Heart right ventricle (tissue), 16 donors: Measurements from ENCODE around the gene FRAT2. TPM values are rescaled to one million over a fixed set of nuclear protein-coding genes. Genes with fewer than 3 reads are reported as not detected.
A peak's percentile ranks its signal among the peaks of the same experiment; 100 is the strongest.

Source experiments
- ATAC-seq, 8 donors: fragments of 200-7000 bp; cut with Tn5 transposase; one replicate each; pipeline ENCODE4 v1.9.1; 2020; ENCODE audit warnings: mild to moderate bottlenecking in 8 of 8, moderate library complexity in 8 of 8, moderate number of reproducible peaks in 1 of 8
- DNase-seq, 2 donors: peaks; one replicate each; pipeline ENCODE4 v3.0.0-alpha.2; 2020
- H3K27ac ChIP-seq, 10 donors: fragments of 200-600 bp; sonication (generic) in 2 of 10; one replicate each; pipeline versions ENCODE4 v1.5.0 to v1.8.0; 2020 to 2022; ENCODE audit warnings: mild to moderate bottlenecking in 3 of 10
- H3K27me3 ChIP-seq, 7 donors: fragments of 200-600 bp; one replicate each; pipeline ENCODE4 v1.8.0; 2021 to 2022; ENCODE audit warnings: mild to moderate bottlenecking in 2 of 7
- H3K36me3 ChIP-seq, 9 donors: fragments of 200-600 bp; sonication (generic) in 1 of 9; one replicate each; pipeline versions ENCODE4 v1.5.0 to v1.8.0; 2020 to 2022; ENCODE audit warnings: mild to moderate bottlenecking in 2 of 9
- H3K4me1 ChIP-seq, 9 donors: fragments of 200-600 bp; sonication (generic) in 1 of 9; one replicate each; pipeline versions ENCODE4 v1.5.0 to v1.8.0; 2020 to 2022; ENCODE audit warnings: mild to moderate bottlenecking in 4 of 9
- H3K4me3 ChIP-seq, 10 donors: fragments of 200-600 bp; sonication (generic) in 2 of 10; one replicate each; pipeline versions ENCODE4 v1.5.0 to v1.8.0; 2020 to 2022; ENCODE audit warnings: mild to moderate bottlenecking in 7 of 10, moderate library complexity in 2 of 10
- H3K9me3 ChIP-seq, 11 donors: fragments of 200-600 bp in 10 of 11; sonication (generic) in 2 of 11; one replicate each; pipeline versions ENCODE4 v1.5.0 to v1.8.0; 2013 to 2022; ENCODE audit warnings: mild to moderate bottlenecking in 2 of 11, control low read depth in 1 of 11, moderate library complexity in 1 of 11
- WGBS, 2 donors: extraction: QIAGEN DNeasy Blood & Tissue Kit; methylation state at CpG; one replicate each; pipeline ENCODE4 v1.1.7; 2013; ENCODE audit warnings: inconsistent platforms in 1 of 2; 5-methylcytosine and 5-hydroxymethylcytosine counted together
- intact Hi-C, 10 donors: fragments of 100-400 bp; cut with DNase I; formaldehyde crosslinking; loops; one replicate each; pipeline versions ENCODE4 v1.11.1 to v1.14.2; 2022
- long read RNA-seq, 3 donors: library from polyadenylated mRNA; unstranded; transcript quantifications; one replicate each; pipeline ENCODE4 v2.0.0, GENCODE V29; 2020 to 2021
- polyA plus RNA-seq, 2 donors: library from polyadenylated mRNA; stranded (reverse); fragments of 200-250 nt; gene quantifications; one replicate each; pipeline ENCODE4 v1.2.3, GENCODE V29; 2013
- total RNA-seq, 10 donors: library from RNA; stranded (reverse); fragmentation: NEBNext Ultra II Directional in 3 of 10; extraction: Animal tissue kit (Norgen Biotek cat#: 25700) in 3 of 10; gene quantifications; one replicate each; pipeline versions ENCODE4 v1.2.1 to v1.2.4, GENCODE V29; 2021 to 2023
- TF ChIP-seq, protein P1 (sequence below), 9 donors: fragments of 200-600 bp; sonication (generic) in 2 of 9; IDR thresholded peaks; one replicate each; pipeline versions ENCODE4 v1.5.0 to v1.8.0; 2021 to 2022; ENCODE audit warnings: antibody characterized with exemption in 9 of 9, mild to moderate bottlenecking in 5 of 9, moderate library complexity in 1 of 9
- donor health status: Arrhythmogenic right ventricular cardiomyopathy.
- donor health status: ischemic (EF 13 %, LVEDD 7.1; RV severe dilation, severe dysfunction).
- donor health status: healthy with polysubstance abuse.
- donor health status: DM: no; HTN: yes; CAD: no.
- donor health status: DM: no; HTN: no; CAD: no.
- donor health status: ischemic (EF 25% LVEDD 6.9; RV normal size, moderate dysfunction).
- donor health status: ischemic (EF 25% LVEDD 5.7; RV mildly dilated, moderate dysfunction).
- donor health status: healthy.
- donor health status: DM: yes; HTN: yes; CAD: no.
- donor health status: Ischemic cardiomyopathy.
- donor health status: ischemic (EF 35%, LVEDD 5.7; RV mildly dilated, moderate dysfunction).
- donor health status: nonischemic (EF 11% LVEDD 7.7; RV severe dilation, severe dysfunction).
- donor health status: DM: yes; HTN: yes; CAD: no.
- donor health status: PGD.
- donor health status: ischemic (EF 29% LVEDD 5.4; RV normal size, mild dysfunction).
- donor health status: nonischemic (EF 23%, LVEDD 6.1; RV moderate dilation, normal function).

Gene FRAT2, protein sequence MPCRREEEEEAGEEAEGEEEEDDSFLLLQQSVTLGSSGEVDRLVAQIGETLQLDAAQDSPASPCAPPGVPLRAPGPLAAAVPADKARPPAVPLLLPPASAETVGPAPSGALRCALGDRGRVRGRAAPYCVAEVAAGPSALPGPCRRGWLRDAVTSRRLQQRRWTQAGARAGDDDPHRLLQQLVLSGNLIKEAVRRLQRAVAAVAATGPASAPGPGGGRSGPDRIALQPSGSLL
- 10 to 100 TPM in 1 of 10 donors, 1 to 10 TPM in 9; 3.9 to 11.0 (median 5.8) TPM for total RNA-seq
- 1 to 10 TPM; 2.9 to 4.5 TPM for polyA plus RNA-seq
- long read RNA-seq, donor 1, transcript FRAT2-201 (1 exons, 2,213 nt) = major isoform, 58 of 58 reads
- long read RNA-seq, donor 1, partial matches to known transcripts = 0 of 58 reads
- long read RNA-seq, donor 1, other reads (novel, unspliced or antisense) = 0 of 58 reads
- long read RNA-seq, donor 2, transcript FRAT2-201 (1 exons, 2,213 nt) = major isoform, 38 of 38 reads
- long read RNA-seq, donor 2, partial matches to known transcripts = 0 of 38 reads
- long read RNA-seq, donor 2, other reads (novel, unspliced or antisense) = 0 of 38 reads
- long read RNA-seq, donor 3, transcript FRAT2-201 (1 exons, 2,213 nt) = major isoform, 18 of 18 reads
- long read RNA-seq, donor 3, partial matches to known transcripts = 0 of 18 reads
- long read RNA-seq, donor 3, other reads (novel, unspliced or antisense) = 0 of 18 reads

DNA sequence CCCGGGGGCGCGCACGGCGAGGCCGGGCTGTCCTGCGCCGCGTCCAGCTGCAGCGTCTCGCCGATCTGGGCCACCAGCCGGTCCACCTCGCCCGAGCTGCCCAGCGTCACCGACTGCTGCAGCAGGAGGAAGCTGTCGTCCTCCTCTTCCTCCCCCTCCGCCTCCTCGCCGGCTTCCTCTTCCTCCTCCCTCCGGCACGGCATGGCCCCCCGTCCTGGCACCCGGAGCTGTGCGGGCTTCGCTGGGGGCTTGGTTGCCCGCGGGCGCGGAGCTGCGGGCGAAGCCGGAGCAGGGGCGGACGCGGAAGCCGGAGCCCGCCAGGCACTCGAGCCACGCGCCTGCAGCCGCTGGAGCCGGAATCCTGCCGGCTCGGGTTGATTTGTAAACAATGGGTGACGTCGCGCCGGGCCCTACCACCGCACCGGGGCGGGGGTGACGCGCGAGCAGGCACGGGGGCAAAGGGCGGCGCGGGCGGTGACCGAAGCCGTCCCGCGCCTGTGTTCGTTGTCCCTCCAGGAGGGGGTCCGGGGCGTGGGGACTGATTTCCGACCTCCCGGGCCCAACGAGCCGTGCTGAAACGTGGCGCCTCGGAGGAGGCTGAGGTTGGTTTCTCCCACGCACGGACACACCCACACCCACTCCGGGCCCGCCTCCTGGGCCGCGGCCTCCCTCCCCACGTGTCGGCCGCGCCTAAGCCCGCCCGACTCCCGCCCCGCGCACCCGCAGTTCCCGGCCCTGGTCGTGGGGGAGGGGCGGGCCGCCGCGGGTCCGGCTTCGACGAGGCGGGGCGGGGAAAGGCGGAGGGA lies at the start of gene FRAT2:
FRAT2 (minus strand) TSS at position 360 of the 806 bp plus-strand sequence; CDS start at position 203, 157 bp downstream.
- H3K9me3 ChIP-seq = no peaks in the 10 kb centered on the region
- H3K4me1 ChIP-seq = peaks cover 3 to 74% (median 59%) of the 10 kb centered on the region in 9 donors
- peaks cover 0 to 20% (median 0%) of the 10 kb centered on the region in 9 donors for H3K36me3 ChIP-seq
- no peaks in the 10 kb centered on the region for H3K27me3 ChIP-seq
- WGBS, 2 donors = 0 to 1% methylated on average over 89 to 103 of the region's 103 CpGs
- DNase-seq (peak; percentile 91 to 92), ATAC-seq (peak; percentile 96 to 98 (median 97))
- H3K27ac ChIP-seq = peak within 1 kb of the TSS; percentile 92 to 100 (median 95)
- intact Hi-C loops = loop anchor here in 7 of 10 donors (2.0 to 10.0 kb wide), 6 partner anchors 14 to 68 kb away; partner anchors contain the start of genes ARHGAP19 (in 4 of the 7) and RRP12 (in 1 of the 7)
- H3K4me3 ChIP-seq = peak within 1 kb of the TSS; percentile 62 to 95 (median 78)
- TF ChIP-seq, protein P1, sequence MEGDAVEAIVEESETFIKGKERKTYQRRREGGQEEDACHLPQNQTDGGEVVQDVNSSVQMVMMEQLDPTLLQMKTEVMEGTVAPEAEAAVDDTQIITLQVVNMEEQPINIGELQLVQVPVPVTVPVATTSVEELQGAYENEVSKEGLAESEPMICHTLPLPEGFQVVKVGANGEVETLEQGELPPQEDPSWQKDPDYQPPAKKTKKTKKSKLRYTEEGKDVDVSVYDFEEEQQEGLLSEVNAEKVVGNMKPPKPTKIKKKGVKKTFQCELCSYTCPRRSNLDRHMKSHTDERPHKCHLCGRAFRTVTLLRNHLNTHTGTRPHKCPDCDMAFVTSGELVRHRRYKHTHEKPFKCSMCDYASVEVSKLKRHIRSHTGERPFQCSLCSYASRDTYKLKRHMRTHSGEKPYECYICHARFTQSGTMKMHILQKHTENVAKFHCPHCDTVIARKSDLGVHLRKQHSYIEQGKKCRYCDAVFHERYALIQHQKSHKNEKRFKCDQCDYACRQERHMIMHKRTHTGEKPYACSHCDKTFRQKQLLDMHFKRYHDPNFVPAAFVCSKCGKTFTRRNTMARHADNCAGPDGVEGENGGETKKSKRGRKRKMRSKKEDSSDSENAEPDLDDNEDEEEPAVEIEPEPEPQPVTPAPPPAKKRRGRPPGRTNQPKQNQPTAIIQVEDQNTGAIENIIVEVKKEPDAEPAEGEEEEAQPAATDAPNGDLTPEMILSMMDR (IDR thresholded peaks at IDR 0.05) = no peak

DNA sequence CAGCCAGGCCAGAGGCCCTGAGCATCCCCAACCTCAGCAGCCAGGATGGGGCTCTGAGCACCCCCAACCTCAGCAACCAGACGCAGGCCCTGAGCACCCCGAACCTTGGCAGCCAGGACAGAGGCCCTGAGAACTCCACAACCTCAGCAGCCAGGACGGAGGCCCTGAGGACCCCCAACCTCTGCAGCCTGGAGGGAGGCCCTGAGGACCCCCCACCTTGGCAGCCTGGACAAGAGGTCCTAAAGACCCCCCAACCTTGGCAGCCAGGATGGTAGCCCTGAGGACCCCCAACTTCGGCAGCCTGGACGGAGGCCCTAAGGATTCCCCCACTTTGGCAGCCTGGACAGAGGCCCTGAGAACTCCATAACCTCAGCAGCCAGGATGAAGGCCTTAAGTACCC lies 49.6 kb upstream of the FRAT2 start:
- no peak overlapping the region for H3K27ac ChIP-seq
- TF ChIP-seq, protein P1 (IDR thresholded peaks at IDR 0.05) = no peak
- no peaks in the 10 kb centered on the region for H3K9me3 ChIP-seq
- ATAC-seq = no peak
- H3K4me1 ChIP-seq = peaks cover 0 to 11% (median 0%) of the 10 kb centered on the region in 9 donors
- WGBS, 2 donors = 93 to 100% methylated on average over 5 of the region's 5 CpGs
- intact Hi-C loops = no loop called here
- H3K4me3 ChIP-seq = no peak overlapping the region
- H3K36me3 ChIP-seq = peaks cover 0 to 93% (median 18%) of the 10 kb centered on the region in 9 donors
- H3K27me3 ChIP-seq = no peaks in the 10 kb centered on the region
- no peak for DNase-seq

DNA sequence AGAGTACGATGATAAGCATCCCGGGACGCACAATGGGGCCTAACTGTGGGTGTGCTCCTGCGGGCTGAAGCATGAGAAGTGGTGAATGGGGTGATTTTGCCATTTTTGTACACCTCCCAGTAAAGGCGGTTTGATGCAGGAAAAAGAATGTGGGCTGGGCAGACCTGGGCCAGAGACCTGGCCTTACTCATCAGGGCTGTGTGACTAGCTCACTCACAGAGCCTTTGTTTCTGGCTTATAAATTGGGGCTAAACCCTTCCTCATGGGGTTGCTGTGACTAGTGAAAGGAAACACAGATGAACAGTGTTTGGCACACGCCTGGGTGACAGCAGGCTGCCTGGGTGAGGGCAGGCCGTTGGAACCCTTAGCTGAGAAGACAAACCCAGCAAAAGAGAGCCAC lies 48.6 kb upstream of the FRAT2 start:
- WGBS, 2 donors = 93 to 95% methylated on average over 7 of the region's 7 CpGs
- Histone ChIP-seq H3K4me3 (no peak overlapping the region), H3K27ac (no peak overlapping the region), H3K9me3 (no peaks in the 10 kb centered on the region), H3K36me3 (peaks cover 0 to 94% (median 19%) of the 10 kb centered on the region in 9 donors), H3K27me3 (no peaks in the 10 kb centered on the region), H3K4me1 (peaks cover 0 to 11% (median 0%) of the 10 kb centered on the region in 9 donors)
- TF ChIP-seq, protein P1 (IDR thresholded peaks at IDR 0.05) = no peak
- ATAC-seq = no peak
- no peak for DNase-seq
- intact Hi-C loops = no loop called here

DNA sequence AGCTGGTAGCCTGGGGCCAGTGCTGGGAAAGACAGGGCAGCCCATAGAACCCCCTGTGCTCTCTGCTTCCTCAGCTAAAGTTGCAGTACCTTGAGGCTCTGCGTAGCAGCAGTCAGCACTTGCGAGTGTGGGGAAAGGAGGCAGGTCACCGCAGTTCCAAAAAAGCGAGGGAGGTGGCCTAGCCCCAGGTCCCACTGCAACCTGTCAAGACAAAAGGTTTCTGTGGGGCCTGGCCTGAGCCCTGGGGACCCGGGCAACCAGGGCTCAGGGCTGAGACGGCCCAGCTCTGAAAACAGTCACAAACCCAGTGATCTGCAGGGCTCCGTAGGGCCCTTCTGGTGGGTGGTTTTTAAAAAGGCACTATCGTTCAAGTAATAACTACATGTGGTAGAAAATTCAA lies 47.1 kb upstream of the FRAT2 start:
- no peak overlapping the region for H3K4me3 ChIP-seq
- DNase-seq = no peak
- intact Hi-C loops = no loop called here
- TF ChIP-seq, protein P1 (IDR thresholded peaks at IDR 0.05) = no peak
- H3K4me1 ChIP-seq = peaks cover 0 to 11% (median 0%) of the 10 kb centered on the region in 9 donors
- H3K27ac ChIP-seq = no peak overlapping the region
- no peaks in the 10 kb centered on the region for H3K9me3 ChIP-seq
- no peaks in the 10 kb centered on the region for H3K27me3 ChIP-seq
- WGBS, 2 donors = 82 to 94% methylated on average over 8 of the region's 8 CpGs
- no peak for ATAC-seq
- peaks cover 0 to 94% (median 23%) of the 10 kb centered on the region in 9 donors for H3K36me3 ChIP-seq
